ENCODE measurements around the gene OTOF. TPM values are rescaled to one million over a fixed set of nuclear protein-coding genes. Genes with fewer than 3 reads are reported as not detected.

The OTOF gene
- total RNA-seq, 1 donor from 2014 or later, result not detected

DNA sequence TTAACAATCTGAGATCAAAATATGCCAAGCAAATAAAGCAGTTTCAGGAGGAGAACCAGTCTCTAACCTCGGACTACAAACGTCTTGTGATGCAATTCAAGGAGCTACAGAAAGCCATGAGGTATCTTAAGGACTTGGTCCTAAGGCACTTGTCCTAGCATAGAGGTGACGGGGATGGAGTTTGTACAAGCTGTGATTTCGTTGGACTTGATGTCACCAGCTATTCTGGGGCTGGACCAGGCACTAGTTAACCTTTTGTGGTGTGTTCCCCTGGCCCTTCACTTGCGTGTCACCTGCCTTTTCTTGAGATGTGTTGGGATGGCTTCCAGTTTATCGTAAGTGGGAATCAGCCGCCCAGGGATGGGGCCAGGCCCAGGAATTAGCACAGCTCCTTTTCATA, 33.7 kb downstream of the OTOF start:
- intact Hi-C loops (cut with micrococcal nuclease), result no loop called here
- no peak for DNase-seq
- Histone ChIP-seq H3K27ac (replicated peaks) (no peak overlapping the region), H3K4me1 (peaks cover 4% of the 10 kb centered on the region), H3K9me3 (replicated peaks) (no peaks in the 10 kb centered on the region), H3K27me3 (ENCODE audit: low read depth) (no peaks in the 10 kb centered on the region), H3K36me3 (no peaks in the 10 kb centered on the region), H3K4me3 (no peak overlapping the region)
- no peak for TF ChIP-seq CTCF (IDR thresholded peaks at IDR 0.05; ENCODE audit: borderline replicate concordance)

DNA sequence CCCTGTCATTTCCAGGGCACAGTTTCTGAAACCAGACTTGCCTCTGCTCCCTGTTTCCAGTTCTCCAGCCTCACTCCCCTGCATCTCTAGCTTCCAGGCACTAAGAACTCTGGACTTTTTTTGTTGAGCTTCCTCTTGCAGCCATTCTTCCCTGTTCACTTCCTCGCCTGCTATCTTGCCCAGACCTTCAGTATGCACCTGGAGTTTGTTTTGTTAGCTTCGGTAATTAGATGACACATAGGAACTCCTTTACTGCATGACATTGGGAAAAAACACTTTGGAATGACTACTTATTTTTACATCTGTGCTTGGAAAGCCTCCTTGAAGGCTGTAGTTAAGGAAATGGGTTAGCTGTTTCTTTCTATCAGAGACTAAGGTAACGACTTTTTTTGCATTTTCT, 35.2 kb downstream of the OTOF start:
- Histone ChIP-seq H3K27me3 (ENCODE audit: low read depth) (no peaks in the 10 kb centered on the region), H3K4me3 (no peak overlapping the region), H3K36me3 (no peaks in the 10 kb centered on the region), H3K27ac (replicated peaks) (no peak overlapping the region), H3K9me3 (replicated peaks) (no peaks in the 10 kb centered on the region), H3K4me1 (peaks cover 4% of the 10 kb centered on the region)
- DNase-seq, result no peak
- TF ChIP-seq CTCF (IDR thresholded peaks at IDR 0.05; ENCODE audit: borderline replicate concordance), result no peak
- intact Hi-C loops (cut with micrococcal nuclease), result no loop called here

DNA sequence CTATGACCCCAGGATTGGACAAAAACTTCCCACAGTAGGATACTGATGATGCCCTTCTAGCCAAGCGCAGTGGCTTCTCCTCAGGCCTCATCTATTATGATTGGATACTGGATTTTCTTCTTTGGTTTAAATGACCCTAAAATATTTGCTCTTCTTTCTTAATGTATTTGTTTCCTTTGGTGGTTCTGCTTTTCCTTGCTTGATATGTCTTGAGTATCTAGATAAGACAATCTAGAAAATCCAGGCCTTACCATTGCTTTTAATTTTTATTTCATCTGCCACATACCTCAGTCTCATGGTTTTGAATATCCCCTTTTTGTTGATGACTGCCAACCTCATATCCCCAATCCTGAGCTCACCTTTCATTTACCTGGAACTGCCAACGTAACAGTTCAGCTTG, 35.6 kb downstream of the OTOF start:
- Histone ChIP-seq H3K36me3 (no peaks in the 10 kb centered on the region), H3K4me1 (peaks cover 4% of the 10 kb centered on the region), H3K9me3 (replicated peaks) (no peaks in the 10 kb centered on the region), H3K27ac (replicated peaks) (no peak overlapping the region), H3K27me3 (ENCODE audit: low read depth) (no peaks in the 10 kb centered on the region), H3K4me3 (no peak overlapping the region)
- intact Hi-C loops (cut with micrococcal nuclease), result no loop called here
- no peak for DNase-seq
- no peak for TF ChIP-seq CTCF (IDR thresholded peaks at IDR 0.05; ENCODE audit: borderline replicate concordance)

- Histone ChIP-seq H3K27me3 (ENCODE audit: low read depth) (no peaks in the 10 kb centered on the region), H3K36me3 (no peaks in the 10 kb centered on the region), H3K4me1 (peaks cover 2% of the 10 kb centered on the region), H3K4me3 (no peak overlapping the region), H3K27ac (replicated peaks) (no peak overlapping the region), H3K9me3 (replicated peaks) (no peaks in the 10 kb centered on the region)
- intact Hi-C loops (cut with micrococcal nuclease), result no loop called here
- no peak for TF ChIP-seq CTCF (IDR thresholded peaks at IDR 0.05; ENCODE audit: borderline replicate concordance)
- DNase-seq, result no peak
Observed at GRCh38 chr2:26438926-26439325, 39.0 kb downstream of the OTOF start.

DNA sequence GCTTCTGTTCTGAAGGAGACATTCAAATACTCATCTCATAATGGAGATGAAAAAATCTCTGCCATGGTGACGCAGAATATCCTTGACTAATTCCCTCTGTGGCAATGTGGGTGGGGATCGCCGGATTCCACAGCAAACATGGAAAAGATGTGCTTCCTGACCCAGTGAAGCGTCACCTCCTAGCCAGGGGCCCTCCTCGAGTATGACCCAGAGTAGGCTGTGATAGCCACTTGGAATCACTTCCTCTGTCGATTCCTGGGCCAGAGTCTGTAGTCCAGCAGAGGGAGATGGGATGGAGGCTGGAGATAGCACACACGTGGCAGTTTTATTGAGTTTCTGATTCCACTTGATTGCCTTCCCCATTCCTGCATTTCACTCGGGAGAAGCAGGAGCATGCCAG, 39.4 kb downstream of the OTOF start:
- no peaks in the 10 kb centered on the region for H3K27me3 ChIP-seq (ENCODE audit: low read depth)
- DNase-seq, result no peak

More for the DNA sequence above, 39.4 kb downstream of the OTOF start:
- no peak for TF ChIP-seq CTCF (IDR thresholded peaks at IDR 0.05; ENCODE audit: borderline replicate concordance)
- Histone ChIP-seq H3K36me3 (no peaks in the 10 kb centered on the region), H3K27ac (replicated peaks) (no peak overlapping the region), H3K9me3 (replicated peaks) (no peaks in the 10 kb centered on the region), H3K4me3 (no peak overlapping the region), H3K4me1 (no peaks in the 10 kb centered on the region)
- intact Hi-C loops (cut with micrococcal nuclease), result no loop called here

All from left ventricle myocardium inferior (tissue), 1 donor.